Activated CD4-positive, alpha-beta T cell treated with anti-CD3 and anti-CD28 coated beads, Interleukin-2, amount 50 U/mL, for 4 hours (primary cell): ENCODE data around the gene IKZF4.
"Not testable (repeated sequence)": the region's sequence is repeated elsewhere in the genome, so short reads cannot be mapped to it uniquely, and the experiment has no call there.

Source experiments
- DNase-seq, 2 experiments: peaks; one replicate each; pipeline ENCODE4 v3.0.0-alpha.2; 2020

IKZF4 gene

DNA sequence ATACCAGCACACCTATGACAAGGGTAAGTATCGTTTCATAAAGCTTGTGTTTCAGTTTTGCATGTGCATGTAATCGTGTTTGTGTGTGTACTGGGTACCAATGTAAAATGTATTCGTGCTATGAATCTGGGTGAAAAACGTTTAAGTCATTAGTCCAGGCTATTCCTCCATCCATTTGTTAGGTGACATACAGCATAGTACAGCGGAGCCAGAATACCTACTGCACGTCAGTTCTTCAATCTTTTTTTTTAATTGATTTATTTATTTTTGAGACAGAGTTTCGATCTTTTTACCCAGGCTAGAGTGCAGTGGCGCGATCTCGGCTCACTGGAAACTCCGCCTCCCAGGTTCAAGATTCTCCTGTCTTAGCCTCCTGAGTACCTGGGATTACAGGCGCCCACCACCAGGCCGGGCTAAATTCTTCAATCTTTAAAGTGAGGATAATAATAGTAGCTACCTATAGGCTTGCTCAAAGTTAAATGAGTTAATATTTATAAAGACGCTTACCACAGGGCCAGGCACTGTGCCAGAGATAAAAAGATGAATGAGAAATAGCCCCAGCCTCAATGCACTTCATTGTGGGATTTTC lies 20.2 kb downstream of the IKZF4 start:
- no peak for DNase-seq

DNA sequence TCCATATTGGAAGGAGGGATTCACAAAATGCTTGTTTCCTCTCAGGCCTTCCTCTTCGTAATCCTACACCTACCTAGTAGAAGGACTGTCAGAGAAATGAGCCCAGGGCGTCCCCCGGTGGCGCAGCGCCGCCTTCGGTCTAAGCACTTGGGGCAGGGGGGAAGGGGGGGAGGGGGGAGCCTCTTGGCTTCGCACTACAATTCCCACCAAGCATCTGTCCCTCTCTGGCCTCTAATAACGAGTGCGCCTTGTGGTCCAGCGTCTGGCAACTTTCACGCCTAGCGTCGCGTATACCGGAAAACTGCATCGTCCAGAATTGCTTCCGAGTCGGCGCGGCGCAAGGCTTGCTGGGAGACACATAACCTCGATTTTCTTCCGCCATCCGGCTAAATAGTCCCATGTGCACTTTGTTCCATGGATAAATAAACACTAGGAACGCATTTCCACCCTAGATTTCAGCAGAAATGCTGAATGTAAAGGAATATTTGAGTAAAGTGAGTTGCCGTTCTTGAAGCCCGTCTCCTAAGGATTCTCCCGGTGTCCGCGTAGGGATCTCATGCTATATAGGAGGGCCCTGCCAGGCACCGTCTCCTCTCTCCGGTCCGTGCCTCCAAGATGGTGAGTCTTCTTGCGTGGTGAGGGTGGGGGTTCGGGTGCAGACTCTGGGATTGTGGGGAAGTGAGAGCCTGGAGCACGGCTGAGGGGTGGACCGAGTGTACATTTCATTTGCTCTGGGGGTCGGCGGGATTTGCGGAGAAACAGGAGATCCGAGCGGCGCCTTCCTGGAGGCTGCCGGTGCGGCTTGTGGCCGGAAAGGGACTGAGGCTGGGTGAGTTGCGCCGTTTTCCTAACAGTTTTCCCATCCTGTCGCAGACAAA lies 20.9 kb downstream of the IKZF4 start, which contains the start of gene RPS26:
Gene RPS26 (plus strand): TSS at position 367 of the 878 bp plus-strand sequence. CDS start 249 bp downstream, at position 616.
- peak; percentile 81 to 86 for DNase-seq

DNA sequence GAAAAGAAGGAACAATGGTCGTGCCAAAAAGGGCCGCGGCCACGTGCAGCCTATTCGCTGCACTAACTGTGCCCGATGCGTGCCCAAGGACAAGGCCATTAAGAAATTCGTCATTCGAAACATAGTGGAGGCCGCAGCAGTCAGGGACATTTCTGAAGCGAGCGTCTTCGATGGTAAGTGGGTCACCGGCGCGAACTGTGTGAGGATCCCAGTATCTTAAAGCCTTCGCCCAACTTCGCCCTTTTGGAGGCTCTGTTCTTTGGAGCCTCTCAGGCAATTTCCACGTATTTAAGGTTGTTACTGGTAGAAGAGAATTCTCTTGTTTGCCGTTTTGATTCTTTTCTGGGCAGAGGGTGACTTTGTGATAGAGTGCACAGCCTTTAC lies 21.6 kb downstream of the IKZF4 start:
- DNase-seq, result not testable (repeated sequence)

DNA sequence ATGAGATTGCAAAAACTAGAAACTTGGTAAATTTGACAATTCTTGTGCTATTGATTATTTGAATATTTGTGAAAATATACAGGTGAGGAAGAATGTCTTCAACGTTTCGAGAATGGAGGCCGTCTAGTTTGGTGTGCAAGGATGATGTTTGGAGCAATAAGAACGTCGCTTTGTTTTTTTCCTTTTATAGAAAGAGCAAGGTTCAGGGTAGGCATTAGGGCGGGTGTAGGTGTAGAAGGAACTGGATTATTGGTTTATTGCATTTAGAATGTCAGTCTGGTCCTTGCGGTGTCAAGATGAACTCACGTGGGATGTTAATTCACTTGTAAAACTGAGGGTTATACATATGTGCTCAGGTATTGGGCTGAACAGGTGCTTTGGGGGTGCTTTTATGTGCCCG lies 22.0 kb downstream of the IKZF4 start:
- DNase-seq, result no peak

DNA sequence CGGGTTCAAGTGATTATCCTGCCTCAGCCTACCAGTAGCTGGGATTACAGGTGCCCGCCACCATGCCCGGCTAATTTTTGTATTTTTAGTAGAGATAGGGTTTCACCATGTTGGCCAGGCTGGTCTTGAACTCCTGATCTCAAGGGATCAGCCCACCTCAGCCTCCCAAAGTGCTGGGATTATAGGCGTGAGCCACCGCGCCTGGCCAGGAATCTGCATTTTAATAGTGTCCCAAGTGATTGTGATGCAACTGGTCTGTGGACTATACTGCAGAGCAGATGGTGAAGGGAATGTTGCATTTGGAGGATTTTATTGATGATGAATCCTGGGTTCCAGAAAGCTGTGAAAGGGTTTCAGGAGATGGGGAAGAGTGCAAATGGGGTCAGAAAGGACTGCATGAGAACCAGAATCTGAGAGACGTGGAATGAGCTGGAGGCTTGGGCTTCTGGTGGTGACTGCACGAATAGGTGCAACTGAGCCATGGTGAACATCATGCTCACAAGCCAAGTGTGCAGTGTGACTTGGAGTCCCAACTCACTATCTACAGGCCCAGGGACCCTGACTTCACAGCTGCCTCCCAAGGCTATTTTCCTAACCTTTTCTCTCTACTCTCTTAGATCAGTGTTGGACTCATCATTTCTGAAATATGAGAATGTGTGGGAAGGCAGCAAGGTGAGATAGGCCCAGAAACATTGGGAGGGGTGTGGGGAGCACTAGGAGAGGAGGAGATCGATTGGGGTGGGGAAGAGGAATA lies 25.4 kb downstream of the IKZF4 start:
- no peak for DNase-seq

DNA sequence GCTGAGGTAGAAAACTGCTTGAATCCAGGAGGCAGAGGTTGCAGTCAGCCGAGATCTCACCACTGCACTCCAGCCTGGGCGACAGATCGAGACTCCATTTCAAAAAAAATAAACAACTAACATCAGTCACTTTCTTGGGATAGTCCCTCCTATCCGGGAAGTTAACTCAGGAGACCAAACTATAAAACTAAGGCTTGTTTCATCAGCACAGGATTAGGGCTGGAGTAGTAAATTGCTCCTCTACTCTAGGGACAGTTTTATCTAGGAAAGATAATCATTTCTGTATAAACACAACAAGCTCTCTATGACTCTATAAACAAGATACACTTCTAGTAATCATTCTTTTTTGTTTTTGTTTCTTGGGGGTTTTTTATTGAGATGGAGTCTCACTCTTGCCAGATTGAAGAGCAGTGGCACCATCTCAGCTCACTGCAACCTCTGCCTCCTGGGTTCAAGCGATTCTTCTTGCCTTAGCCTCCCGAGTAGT lies 32.6 kb downstream of the IKZF4 start:
- DNase-seq, result no peak

DNA sequence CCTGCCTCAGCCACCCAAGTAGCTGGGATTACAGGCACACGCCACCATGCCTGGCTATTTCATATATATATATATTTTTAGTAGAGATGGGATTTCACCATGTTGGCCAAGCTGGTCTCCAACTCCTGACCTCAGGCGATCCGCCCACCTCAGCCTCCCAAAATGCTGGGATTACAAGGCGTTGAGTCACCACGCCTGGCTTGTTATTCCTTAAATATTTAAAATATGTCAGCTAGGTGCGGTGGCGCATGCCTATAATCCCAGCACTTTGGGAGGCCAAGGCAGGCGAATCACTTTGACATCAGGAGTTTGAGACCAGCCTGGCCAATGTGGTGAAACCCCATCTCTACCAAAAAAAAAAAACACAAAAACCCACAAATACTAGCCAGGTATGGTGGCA lies 39.1 kb downstream of the IKZF4 start:
- not testable (repeated sequence) for DNase-seq

DNA sequence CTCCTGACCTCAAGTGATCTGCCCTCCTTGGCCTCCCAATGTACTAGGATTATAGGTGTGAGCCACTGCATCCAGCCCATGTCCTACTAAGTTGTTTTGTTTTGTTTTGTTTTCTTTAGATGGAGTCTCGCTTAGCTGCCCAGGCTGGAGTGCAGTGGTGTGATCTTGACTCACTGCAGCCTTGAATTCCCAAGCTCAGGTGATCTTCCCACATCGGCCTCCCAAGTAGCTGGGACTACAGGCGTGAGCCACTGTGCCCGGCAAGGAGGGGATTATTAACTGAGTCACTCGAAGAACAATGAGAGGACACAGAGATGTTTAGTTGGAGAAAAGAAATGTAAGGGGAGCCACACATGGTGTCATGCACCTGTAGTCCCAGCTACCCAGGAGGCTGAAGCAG lies 41.1 kb downstream of the IKZF4 start:
- no peak for DNase-seq

DNA sequence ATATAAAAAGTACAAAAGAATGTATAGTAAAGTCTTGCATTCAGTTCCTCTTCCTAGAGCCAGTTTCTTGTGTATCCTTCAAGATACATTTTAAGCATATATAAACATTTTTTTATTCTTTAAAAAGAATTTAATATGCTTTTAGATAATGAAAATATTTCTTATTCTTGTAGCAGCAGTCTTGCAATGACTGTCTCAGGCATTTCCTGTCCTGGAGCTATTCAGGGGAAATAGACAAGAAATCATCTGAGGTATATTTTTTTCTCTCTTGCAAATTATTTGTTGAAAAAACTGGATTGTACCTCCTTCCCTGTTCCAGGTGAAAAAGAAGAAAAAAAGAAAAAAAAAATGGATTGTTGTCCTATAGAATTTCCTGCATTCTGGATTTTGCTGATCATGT lies 42.2 kb downstream of the IKZF4 start:
- DNase-seq, result no peak

DNA sequence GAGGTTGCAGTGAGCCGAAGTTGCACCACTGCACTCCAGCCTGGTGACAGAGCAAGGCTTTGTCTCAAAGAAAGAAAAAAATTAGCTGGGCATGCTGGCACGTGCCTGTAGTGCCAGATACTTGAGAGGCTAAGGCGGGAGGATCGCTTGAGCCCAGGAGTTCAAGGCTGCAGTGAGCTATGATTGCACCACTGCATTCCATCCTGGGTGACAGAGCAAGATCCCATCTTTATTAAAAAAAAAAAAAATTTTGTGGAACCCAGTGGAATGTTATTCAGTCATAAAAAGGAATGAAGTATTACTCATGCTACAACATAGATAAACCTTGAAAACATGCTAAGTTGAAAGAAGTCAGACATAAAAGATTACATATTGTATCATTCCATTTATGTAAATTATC lies 50.8 kb downstream of the IKZF4 start:
- DNase-seq, result no peak

DNA sequence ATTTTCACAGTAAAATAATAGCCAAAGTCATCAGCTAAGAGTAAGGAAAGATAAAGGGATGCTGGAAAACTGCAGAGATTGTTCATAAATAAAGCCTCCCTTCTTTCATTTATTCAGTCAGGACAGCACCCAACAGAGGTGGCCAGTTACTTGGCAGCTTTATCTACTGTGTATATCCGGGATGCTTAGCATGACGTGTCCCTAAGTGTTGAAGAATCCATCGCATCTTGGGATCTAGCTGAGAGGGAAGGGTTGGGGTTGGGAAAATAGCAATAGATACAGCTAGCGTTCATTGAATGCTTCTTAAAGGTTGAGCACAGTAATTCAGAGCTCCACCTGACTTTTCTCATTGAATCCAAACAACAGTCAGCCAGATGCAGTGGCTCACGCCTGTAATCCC lies 53.6 kb downstream of the IKZF4 start:
- no peak for DNase-seq

DNA sequence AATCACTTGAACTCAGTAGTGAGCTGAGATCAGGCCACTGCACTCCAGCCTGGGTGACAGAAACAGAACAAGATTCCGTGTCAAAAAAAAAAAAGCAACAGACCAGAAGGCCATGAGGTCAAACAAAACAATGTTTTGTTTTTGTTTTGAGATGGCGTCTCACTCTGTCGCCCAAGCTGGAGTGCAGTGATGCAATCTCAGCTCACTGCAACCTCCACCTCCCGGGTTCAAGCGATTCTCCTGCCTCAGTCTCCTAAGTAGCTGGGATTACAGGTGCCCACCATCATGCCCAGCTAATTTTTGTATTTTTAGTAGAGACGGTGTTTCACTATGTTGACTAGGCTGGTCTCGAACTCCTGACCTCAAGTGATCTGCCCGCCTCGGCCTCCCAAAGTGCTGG lies 57.1 kb downstream of the IKZF4 start:
- not testable (repeated sequence) for DNase-seq

DNA sequence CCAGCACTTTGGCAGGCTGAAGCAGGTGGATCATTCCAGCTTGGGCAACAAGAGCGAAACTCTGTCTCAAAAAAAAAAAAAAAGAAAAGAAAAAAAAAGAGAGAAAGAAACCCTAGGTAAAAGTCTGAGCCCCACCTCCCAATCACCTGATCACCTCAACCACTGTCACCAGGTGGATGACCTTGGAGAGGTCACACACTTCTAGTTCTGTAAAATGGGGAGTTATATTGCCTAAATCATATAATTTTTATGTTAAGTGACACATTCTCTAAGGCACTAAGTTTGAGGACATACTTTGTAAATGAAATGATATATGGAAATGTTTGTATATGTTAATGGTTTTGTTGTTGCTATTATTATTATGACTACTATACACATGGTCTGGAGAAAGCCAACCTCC lies 57.6 kb downstream of the IKZF4 start:
- DNase-seq, result no peak

DNA sequence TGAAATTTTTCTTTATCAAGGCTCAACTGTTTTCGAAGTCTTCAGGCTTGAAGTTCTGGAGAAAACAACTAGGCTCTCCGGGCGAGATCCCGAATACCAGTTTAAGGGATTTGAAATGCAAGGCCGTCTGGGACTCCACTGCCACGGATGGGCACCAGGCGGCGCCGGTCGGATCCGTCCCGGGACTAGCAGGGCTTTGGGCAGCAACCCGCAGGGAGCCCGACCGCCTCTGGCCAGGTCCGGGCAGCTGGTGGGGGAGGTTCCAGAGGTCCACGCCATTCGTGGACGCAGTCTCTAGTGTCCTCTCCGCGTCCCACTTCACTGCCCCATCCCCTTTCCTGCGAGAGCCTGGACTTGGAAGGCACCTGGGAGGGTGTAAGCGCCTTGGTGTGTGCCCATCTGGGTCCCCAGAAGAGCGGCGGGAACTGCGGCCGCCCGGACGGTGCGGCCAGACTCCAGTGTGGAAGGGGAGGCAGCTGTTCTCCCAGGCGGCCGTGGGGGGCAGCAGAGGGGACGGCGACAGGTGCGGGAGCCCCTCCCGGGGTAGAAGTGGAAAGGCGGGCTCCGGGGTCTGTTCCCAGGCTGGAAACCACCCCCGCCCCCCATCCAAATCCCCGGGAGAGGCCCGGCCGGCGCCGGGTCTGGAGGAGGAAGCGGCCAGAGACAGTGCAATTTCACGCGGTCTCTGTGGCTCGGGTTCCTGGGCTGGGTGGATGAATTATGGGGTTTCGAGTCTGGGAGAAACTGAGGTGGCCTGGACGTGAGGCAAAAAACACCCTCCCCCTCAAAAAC lies 58.3 kb downstream of the IKZF4 start:
- peak; percentile 34 to 40 for DNase-seq

DNA sequence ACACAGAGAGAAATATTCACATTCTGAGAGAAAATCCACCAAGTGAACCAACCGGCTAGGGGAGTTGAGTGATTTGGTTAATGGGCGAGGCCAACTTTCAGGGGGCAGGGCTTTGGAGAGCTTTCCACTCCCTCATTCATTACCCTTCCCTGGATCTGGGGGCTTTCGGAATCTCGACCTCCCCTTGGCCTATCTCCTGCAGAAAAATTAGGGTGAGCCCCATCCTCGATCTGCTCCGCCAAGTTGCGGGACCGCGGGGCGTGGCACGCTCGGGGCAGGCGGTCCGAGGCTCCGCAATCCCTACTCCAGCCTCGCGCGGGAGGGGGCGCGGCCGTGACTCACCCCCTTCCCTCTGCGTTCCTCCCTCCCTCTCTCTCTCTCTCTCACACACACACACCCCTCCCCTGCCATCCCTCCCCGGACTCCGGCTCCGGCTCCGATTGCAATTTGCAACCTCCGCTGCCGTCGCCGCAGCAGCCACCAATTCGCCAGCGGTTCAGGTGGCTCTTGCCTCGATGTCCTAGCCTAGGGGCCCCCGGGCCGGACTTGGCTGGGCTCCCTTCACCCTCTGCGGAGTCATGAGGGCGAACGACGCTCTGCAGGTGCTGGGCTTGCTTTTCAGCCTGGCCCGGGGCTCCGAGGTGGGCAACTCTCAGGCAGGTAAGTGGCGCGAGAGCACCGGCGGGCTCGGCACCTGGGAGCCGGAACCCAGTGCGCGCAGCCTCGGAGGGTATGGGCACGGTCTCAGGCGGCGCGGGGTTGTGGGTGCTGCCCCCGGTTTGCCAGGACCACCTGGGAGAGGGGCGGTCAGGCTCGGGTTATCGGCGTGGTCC lies 59.1 kb downstream of the IKZF4 start, which contains the start of gene ERBB3:
Gene ERBB3 (plus strand): TSS at position 443 of the 833 bp plus-strand sequence. CDS start 136 bp downstream, at position 579.
- DNase-seq, result peak; percentile 61 to 65

DNA sequence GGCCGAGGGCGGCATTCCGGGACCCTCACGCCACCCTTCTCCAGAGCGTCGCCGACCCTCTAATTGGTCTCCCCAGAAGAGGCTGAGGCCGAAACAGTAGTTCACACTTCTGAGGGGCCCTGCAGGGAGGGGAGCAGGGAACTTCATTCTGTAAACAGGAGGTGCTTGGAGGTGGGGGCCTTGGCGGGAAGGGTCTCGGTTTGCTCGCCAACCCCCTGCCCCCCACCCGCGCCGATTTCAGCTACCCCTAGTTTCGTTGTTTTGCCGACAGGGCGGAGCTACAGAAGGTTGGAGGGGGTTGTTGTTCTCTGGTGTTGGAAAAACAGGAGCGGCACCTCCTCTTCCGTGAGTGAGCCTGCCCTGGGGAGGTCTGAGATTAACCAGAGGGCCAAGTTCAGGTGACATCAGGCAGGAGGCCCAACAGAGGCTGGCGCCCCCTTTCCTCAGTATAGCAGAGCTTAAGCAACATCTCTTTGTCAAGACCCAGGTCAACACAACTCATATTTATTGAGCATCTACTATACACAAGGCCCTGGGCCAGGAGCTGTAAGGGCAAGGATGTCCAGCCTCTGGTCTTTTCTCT lies 59.8 kb downstream of the IKZF4 start:
- DNase-seq, result no peak

DNA sequence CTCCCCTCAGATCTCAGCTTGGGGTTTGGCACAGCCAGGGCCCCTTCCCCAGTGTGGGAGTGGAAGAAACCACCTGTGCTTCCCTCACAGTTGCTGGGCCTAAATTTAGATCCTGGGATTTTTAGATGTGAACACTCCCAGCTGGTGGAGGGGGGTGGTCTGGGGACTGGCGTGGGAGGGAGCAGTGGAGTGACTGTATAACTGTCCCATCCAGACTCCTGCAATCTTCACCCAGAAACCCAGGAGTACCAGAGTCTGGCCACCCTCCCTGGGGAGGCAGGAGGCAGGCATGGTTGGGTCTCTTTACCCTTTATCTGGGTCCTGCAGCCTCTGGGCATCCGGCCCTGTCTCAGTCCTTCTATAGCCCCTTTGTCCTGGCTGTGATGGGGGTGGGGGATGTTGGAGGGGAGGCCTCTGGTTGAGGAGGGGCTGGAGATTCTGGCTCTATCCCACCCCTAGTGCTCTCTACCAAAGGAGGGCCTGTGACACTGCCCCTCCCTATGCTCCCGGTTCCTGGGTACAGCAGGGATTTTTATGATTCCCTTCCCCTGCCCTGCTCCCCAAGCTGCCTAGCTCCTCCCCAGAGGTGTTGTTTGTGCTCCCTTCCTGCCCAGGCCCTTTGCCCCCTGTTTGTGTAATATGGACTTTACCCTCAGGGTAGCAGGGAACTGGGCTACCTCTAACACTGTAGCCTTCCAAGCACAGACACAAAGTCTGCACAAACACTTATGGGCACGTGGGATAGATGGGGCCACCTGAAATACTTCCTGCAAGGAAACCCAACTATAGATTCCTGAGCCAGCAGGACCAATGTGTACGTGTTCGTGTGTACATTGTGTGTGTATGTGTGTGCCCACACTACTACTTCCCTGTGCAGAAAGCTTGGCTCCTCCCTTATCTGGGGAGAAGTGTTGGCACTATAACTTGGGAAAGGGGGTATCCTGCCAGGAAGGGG lies 60.8 kb downstream of the IKZF4 start:
- DNase-seq, result no peak

DNA sequence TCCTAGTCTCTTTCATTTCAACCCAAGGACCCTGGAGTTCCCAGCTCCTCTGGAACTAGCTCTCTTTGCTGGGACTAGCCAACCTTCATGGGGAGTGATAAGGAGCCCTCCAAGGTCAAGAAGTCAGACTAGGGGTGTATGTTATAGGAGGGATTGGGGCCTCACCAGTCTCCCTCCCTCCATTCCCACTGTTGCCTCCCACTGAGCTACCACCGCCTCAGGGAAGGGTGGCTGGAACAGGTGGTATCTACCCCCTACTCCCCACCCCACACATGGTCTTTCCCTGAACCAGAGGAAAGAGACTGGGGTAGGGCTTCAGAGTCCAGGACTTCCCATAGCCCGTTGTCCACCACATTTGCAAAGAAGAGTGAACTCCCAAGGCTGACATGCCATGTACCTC lies 61.5 kb downstream of the IKZF4 start:
- DNase-seq, result no peak

DNA sequence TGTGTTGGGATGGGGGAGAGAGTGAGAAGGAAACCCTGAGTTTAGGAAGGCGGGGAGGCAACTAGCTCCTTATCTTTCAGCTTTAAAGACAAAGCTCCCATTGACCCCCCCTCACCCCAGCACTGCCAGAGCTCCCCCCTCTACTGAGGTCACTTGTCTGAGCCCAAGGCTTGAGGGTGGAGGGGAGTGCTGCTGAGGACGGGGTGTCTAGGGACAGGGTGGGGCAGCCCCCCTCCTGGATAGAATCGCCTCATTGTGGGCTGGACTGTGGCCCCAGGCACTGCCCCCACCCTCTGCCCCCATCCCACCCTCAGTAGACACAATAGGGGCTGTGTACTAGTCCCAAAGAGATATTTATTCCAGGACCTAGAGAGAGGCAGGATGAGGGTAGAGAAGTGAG lies 62.1 kb downstream of the IKZF4 start:
- no peak for DNase-seq

DNA sequence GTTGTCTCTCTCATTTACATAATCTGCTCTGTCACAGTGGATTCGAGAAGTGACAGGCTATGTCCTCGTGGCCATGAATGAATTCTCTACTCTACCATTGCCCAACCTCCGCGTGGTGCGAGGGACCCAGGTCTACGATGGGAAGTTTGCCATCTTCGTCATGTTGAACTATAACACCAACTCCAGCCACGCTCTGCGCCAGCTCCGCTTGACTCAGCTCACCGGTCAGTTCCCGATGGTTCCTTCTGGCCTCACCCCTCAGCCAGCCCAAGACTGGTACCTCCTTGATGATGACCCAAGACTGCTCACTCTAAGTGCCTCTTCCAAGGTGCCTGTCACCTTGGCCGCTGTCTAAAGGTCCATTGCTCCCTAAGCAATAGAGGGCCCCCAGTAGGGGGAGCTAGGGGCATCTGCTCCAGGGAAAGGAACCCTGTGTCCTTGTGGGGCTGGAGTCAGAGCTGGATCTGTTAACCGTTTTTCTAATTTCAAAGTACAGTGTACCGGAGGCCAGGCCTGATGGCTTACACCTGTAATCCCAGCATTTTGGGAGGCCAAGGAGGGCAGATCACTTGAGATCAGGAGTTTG lies 64.2 kb downstream of the IKZF4 start:
- no peak for DNase-seq
